LNCaP clone FGC (cell line): Measurements from ENCODE around the gene ICAM4.

Source experiments
- DNase-seq: peaks from one replicate; pipeline ENCODE4 v3.0.0-alpha.2; 2011; ENCODE audit warnings: low read depth
- H3K4me3 ChIP-seq: 2 replicates; pipeline ENCODE4 v1.5.1; 2011; ENCODE audit warnings: mild to moderate bottlenecking, low read depth, low read length, control low read depth
- TF ChIP-seq, protein P1 (sequence below): IDR thresholded peaks from 2 replicates; pipeline ENCODE4 v1.5.1; 2012; ENCODE audit warnings: mild to moderate bottlenecking; ENCODE audit not compliant: control insufficient read depth, insufficient read depth; ENCODE audit errors: extremely low read depth

The ICAM4 gene

GRCh38 chr19:10268071-10268470 lies 18.7 kb upstream of the ICAM4 start:
- DNase-seq: no peak
- H3K4me3 ChIP-seq: no peak overlapping the region
- TF ChIP-seq, protein P1, sequence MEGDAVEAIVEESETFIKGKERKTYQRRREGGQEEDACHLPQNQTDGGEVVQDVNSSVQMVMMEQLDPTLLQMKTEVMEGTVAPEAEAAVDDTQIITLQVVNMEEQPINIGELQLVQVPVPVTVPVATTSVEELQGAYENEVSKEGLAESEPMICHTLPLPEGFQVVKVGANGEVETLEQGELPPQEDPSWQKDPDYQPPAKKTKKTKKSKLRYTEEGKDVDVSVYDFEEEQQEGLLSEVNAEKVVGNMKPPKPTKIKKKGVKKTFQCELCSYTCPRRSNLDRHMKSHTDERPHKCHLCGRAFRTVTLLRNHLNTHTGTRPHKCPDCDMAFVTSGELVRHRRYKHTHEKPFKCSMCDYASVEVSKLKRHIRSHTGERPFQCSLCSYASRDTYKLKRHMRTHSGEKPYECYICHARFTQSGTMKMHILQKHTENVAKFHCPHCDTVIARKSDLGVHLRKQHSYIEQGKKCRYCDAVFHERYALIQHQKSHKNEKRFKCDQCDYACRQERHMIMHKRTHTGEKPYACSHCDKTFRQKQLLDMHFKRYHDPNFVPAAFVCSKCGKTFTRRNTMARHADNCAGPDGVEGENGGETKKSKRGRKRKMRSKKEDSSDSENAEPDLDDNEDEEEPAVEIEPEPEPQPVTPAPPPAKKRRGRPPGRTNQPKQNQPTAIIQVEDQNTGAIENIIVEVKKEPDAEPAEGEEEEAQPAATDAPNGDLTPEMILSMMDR: no peak

DNA sequence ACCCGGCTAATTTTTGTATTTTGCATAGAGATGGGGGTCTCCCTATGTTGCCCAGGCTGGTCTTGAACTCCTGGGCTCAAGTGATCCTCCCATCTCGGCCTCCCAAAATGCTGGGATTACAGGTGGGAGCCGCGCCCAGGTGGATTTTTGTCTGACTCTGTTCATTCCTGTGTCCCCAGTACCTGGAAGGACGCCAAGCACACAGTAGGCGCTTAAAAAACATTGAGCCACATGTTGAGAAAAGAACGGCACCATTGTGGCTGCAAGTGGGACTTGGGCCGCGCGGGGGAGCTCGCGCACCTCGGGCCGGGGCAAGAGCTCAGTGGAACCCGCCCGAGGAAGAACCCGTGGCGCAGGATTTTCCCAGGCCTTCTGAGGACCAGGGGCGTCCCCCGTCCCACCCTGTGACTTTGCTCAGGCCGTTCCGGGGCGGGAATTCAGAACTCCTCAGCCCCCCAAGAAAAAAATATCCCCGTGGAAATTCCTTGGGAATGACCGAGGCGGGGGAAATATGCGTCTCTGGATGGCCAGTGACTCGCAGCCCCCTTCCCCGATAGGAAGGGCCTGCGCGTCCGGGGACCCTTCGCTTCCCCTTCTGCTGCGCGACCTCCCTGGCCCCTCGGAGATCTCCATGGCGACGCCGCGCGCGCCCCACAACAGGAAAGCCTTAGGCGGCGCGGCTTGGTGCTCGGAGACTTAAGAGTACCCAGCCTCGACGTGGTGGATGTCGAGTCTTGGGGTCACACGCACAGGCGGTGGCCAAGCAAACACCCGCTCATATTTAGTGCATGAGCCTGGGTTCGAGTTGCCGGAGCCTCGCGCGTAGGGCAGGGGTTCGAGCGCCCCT lies 17.2 kb upstream of the ICAM4 start:
- DNase-seq: peak; percentile 28
- TF ChIP-seq, protein P1: peak; percentile 97
- peak overlapping the region; percentile 27; the same call in 1 of the 2 replicates for H3K4me3 ChIP-seq

DNA sequence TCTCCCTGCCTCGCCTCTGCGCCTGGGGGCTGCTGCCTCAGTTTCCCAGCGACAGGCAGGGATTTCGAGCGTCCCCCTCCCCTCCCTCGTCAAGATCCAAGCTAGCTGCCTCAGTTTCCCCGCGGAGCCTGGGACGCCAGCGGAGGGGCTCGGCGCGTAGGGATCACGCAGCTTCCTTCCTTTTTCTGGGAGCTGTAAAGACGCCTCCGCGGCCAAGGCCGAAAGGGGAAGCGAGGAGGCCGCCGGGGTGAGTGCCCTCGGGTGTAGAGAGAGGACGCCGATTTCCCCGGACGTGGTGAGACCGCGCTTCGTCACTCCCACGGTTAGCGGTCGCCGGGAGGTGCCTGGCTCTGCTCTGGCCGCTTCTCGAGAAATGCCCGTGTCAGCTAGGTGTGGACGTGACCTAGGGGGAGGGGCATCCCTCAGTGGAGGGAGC lies 16.6 kb upstream of the ICAM4 start:
- TF ChIP-seq, protein P1: no peak
- DNase-seq: no peak
- H3K4me3 ChIP-seq: no peak overlapping the region

- DNase-seq: no peak
- H3K4me3 ChIP-seq: no peak within 1 kb of the TSS
- TF ChIP-seq, protein P1: no peak
Measured at GRCh38 chr19:10270616-10271394, 15.9 kb upstream of the ICAM4 start, which contains the start of gene ICAM1. Gene ICAM1, plus strand, starts transcription at chr19:10271120. Its CDS starts 40 bp downstream, at chr19:10271160.

GRCh38 chr19:10271543-10272086 lies 15.1 kb upstream of the ICAM4 start:
- no peak for DNase-seq
- no peak overlapping the region for H3K4me3 ChIP-seq
- TF ChIP-seq, protein P1: no peak

- no peak overlapping the region for H3K4me3 ChIP-seq
- no peak for DNase-seq
- TF ChIP-seq, protein P1: no peak
Measured at GRCh38 chr19:10274589-10274988, 12.2 kb upstream of the ICAM4 start.
